ENCODE results near the gene FAM3C.

The FAM3C gene

DNA sequence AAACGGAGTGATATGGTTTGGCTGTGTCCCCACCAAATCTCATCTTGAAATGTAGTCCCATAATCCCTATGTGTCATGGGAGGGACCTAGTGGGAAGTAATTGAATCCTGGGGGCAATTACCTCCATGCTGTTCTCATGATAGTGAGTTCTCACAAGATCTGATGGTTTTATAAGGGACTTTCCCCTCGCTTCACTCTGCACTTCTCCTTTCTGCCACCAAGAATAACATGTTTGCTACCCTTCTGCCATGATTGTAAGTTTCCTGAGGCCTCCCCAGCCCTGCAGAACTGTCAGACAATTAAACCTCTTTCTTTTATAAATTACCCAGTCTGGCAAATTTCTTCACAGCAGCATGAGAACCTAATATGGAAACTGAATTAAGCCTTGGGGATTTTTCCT lies 19.1 kb downstream of the FAM3C start:
- DNase-seq = no peak

DNA sequence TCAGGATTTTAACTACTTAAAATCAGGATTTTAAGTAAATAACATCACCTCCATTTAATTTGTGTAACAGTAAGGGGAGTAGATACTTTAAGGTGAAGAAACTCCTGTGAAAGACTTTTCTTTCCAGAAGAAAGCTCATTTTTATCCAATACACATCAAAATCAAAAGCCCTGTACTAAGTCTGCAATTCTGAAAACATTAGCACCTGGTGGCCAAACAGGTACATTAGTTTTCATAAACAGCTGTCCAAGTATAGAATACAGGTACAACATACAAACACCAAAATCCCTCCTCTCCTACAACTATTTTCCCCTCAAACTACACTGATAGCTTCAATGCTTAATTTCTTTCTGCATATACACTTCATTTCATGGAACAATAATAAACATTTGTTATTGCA lies 22.9 kb downstream of the FAM3C start:
- no peak for DNase-seq

DNA sequence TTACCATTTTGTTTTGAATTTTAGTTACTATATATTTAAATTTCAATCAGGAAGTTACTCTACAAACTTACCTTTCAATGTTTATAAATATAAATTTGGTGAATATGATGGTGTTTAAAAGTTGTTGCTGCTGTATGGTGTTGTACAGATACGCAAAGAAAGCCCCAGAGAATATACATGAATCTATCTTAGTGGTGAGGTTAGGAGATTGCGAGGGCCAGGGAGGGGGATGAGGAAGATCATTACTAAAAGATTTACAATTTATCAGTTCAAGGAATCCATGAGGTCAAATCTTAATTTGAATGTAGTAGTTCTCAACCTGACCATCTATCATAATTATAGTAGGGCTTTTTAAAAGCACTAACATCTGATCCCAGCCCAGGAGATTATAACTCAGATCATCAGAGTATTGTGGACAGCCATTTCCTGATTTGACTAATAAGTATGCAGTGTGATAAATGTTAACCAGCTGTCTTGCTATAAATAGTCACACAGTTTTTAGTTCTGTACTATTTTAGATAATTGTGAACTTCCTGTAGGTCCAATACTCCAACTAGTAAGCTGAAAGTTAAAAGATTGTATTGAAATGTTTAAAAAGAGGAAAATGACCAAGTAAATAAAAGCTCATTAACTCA lies 23.6 kb downstream of the FAM3C start:
- no peak for DNase-seq

DNA sequence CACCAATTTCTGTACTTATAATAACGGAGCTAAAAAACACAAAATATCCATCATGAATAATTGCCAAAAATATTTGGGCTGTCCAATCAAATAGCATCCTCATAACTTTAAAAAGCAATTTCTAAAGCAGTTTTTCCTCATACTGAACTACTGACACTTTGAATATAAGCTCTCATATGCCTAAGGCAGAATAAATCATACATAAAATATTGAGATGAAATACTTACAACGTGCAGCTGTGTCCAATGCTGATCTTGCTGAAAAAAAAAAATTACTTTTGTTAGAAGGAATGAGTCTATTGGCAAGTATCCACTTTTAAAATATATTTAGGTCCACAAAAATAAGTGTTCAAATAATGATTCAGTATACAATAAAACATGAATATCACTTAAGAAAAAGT lies 24.2 kb downstream of the FAM3C start:
- no peak for DNase-seq

DNA sequence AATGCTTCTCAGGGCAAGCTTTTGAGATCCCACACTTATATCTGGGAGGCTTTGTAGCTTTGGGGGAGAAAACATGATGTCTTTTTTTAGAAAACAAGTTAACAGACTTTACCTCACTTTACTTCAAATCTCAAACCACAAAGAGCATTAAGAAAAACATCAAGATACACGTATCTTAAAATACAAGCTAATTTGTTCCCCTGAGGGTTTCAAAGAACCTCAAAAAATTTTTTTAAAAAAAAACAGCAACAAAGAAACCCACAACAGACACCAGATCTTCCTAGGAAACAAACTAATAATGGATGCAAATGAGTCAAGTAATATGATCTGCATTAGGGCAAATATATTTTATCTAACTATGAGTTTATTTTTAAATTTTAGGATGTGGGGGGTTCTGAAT lies 24.7 kb downstream of the FAM3C start:
- no peak for DNase-seq

DNA sequence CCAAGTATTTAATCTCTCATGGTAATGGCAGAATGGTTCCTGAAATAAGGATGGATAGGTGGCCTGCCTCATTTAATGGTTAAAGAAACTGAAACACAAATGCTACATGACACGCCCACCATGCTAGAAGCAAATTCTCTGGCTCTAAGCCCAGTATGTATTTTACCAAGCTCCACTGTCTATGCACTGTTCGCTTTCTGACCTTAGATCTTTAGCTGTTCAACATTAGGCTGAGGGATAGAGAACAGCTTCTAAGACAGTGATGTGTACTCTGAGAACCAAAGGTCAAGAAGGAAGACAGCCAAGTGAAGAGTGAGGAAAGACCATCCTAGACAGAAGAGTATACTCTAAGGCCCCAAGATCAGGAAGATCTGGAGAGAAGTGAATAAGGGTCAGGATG lies 26.6 kb downstream of the FAM3C start:
- no peak for DNase-seq

DNA sequence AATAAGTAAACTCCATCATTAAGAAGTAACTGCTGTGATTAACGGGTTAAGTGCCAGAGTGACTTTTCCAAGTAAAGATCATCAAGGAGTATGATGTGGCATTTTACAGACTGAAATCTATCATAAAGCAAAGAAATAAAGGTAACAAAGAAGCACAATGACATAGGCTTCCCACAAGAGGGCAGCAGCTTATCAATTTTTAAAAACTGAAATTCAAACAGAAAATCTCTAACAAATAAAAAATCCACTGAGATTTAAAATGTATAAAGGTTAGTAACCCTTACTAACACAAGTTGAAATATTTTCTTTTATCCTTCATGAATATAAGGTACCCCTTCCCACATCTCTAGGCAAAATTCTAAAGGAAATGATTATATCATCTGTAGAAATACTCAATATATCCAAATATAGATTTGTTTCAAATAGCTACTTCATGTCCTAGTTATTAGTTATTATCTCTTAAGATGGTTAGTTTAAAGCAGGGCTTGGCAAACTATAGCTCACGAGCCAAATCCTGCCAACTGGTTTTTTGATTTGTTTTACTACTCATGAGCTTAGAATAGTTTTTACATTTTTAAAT lies 29.2 kb downstream of the FAM3C start:
- DNase-seq = peak; percentile 42

DNA sequence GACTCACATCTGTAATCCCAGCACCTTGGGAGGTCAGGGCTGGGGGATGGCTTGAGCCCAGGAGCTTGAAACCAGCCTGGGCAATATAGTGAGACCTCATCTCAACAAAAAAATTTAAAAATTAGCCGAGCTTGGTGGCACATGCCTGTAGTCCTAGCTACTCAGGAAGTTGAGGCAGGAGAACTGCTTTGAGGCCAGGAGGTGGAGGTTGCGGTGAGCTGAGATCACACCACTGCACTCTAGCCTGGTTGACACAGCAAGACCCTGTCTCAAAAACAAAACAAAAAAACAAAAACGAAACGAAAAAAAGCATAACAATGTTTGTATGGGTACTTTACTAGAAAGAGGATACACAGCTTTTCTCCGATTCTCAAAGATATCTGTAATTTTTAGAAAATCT lies 35.5 kb downstream of the FAM3C start:
- DNase-seq = no peak

DNA sequence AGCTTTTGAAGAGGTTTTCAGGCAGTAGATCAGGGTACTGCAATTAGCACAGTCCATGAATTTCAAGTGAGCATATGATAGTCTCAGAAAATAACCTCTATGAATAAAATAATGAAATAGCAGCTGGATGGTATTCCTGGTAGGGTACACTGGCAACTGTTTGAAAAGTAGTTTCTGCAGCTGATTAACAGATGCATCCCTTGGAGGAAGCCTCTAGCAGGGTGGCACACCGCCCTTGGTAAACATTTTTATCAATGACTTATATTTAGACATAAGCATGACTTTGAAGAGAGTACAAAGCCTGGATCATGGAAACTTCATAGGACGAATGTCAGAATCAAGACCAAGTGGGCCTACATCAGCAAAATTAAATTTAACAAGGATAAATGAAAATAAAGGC lies 40.5 kb downstream of the FAM3C start:
- no peak for DNase-seq

DNA sequence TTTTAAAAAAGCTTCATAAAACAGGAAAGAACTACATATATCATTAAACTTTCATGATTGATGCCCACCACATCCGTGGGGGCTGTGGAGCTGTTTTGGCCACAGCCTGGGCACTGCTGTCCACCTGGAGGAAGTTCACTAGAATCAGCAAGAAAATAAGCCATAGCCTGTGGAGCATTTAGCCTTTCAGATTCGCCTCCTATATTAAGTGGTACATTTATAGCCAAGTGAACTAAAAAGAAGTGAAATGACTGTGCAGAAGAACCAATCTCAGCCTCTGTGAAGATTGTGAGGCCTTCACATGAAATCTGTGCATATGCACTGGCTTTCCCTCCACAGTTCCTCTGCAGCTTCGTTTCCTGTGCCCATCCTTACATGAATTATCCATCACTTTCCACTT lies 43.8 kb downstream of the FAM3C start:
- DNase-seq = no peak

DNA sequence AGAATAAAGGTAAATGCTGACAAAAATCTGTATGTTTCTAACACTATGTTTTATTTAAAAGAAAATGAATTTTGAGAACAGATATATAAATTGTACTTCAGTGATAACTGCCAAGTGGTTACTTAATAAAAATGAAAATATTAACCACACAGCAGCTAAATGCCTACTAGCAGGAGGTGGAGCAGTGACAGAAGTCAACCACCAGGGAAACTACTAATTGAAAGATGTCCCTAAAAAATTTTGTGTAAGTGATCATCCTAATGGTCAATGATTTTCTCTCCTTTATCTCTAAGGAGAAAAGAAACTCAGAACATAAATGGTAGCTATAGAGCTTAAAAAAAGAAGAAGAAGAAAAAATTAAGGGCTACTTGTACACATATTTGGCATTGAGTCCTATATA lies 44.4 kb downstream of the FAM3C start:
- DNase-seq = no peak

DNA sequence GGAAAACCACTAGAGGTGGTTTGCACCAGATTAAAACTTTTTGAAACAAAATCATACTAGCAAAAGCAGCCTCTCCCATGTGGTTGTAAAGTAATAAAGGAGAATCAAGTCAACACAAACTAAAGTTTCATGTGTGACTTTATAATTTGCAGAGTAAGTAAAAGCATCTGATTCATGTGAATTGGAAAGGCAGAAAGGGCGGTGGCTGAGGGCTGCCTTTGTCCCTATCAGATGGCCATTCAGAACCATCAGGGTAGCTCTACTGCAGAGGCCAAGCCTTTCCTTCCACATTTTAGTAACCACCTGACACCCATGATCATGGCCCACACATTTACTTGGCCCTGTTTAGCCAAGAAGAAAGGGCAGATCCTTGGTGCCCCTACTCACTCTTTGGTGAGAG lies 51.6 kb downstream of the FAM3C start:
- no peak for DNase-seq

DNA sequence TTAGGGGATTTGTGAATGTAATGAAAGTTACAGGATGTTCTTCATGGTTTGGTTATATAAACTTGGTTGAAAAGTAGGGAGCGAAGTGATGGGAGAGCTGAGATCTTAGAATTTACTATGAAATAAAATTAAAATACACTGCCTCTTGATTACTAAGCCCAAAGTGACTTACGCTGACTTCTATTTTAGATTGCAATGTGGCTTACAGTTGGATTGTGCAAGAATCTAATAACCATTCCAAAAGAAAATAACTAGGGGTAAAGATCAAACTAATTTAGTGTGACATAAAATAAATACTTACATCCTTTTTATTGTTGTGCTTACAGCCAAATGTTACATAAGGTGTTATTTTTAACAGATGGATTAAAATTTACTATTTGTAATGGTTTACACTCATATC lies 52.0 kb downstream of the FAM3C start:
- no peak for DNase-seq

DNA sequence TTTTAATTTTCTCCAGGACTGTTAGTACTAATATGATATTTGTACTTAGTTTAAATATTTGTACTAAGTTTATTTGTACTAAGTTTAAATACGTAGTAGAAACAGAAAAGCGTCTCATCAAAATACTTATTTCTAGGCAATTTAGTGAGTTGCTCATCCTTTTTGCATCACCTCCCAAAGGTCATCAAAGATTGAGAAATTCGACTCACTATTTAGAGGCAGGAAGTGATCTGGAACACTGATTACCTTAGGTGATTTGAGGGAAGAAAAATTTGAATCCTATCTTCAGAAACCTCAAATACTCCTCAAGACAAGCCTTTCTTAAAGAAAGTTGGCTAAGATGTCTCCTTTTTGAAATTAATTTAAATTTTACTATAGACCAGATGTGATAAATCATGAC lies 52.8 kb downstream of the FAM3C start:
- no peak for DNase-seq

DNA sequence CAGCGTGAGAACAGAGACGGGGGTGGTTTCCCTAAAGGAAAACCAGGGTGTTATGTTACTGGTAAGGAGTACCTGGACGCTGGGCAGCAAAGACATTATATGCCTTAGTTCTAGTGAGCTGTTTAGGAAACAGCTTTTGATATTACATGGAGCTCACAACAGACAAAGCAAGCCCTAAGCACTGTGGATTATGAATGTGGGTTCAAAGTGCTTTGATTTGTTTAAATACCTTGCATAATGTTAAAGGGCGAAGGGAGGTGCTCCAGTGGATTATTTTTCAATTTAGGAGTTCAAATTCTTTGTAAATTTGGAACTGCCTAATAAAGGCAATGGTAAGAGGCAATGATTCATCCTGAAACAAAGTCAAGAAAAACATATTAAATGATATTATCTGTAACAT lies 53.5 kb downstream of the FAM3C start:
- DNase-seq = no peak

DNA sequence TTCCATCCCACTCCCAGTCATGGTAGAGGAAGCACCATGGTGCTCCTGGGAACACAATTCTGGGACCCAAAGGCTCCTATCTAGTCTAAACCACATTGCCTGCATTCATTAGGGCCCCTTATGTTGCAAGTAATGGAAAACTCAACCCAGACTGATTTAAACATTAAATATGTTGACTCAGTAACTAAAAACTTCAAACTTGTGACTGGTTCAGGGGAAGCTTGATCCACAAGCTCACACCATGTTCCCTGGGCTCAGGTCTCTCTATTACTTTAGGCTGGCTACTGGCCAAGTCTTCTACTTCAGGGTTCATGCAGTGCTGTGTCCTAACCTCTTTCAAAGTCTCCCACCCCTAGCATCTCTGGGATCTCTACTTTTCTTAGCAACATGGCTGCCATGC lies 54.2 kb downstream of the FAM3C start:
- no peak for DNase-seq

DNA sequence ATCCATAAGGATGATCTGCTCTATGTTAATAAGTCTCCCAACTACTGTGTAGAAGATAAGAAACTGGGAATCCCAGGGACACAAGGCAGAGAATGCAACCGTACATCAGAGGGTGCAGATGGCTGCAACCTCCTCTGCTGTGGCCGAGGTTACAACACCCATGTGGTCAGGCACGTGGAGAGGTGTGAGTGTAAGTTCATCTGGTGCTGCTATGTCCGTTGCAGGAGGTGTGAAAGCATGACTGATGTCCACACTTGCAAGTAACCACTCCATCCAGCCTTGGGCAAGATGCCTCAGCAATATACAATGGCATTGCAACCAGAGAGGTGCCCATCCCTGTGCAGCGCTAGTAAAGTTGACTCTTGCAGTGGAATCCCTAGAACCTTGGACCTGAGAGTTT lies 57.0 kb downstream of the FAM3C start:
- DNase-seq = no peak

DNA sequence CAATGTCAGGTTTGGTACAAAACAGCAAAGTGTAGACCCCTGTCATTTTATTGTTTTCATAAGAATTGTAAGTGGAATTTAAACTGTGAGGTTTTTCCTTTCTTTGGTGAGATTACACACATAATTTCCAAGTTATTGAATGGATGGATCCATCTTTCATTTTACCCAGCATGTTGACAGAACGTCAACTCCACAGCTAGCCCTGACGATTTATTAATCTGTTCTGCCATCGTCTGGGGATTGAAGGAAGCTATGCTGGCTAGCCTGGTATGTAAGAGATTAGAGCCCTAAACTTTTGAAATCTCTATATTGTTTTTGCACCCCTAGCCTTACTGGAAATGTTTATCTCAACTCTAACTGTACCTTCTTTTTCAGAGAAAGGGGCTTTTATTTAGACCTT lies 58.7 kb downstream of the FAM3C start:
- DNase-seq = no peak

DNA sequence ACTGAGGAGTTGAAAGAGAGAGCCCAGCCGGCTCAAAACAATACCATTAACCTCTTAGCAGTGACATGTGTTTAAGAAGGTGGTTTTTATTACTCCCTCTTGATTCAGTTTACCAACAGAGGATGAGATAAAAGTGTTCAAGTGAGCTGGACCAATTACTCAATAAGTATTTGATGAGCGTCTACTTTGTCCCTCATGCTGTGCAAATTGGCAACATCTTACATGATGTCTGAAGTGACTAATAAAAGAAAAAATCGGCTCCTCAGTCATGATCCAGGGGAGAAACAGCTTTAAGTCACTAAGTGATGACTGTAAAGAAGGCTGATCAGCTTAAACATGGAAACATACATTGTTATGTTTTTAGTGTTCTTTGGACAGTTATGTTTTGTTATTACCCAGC lies 59.5 kb downstream of the FAM3C start:
- DNase-seq = no peak

DNA sequence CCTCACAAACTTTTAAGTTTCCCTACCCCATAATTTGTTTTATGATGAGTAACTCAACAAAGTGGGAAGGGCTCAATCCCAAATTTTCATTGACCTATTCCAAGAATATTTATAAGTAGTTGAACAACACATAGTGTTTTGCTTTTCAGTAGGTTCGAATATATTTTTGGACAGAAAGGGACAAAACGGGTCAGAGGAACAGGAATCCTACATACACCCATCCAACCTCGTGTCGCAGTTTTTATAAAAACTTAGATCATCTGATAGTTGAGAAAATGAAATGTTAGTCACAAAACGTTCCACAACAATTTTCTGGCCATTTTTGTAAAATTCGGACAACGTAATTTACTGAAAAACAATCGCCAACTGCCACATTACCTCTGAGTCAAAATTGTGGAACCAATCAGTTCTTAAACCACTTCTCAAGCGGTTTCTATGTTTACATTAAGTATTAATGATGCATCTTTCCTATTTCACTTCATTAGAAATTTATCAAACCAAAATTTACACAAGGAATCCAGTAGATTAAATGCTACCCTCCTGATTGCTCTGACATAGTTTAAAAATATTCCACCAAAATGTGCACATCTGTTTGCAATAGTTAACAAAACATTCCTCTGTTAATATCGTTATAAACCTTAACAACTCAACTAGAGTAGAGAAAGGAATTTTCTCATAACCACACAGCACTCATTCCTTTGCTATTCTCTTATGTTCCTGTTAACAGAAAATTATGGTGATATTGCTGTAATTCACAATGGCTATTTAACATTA lies 61.0 kb downstream of the FAM3C start:
- DNase-seq = no peak

DNA sequence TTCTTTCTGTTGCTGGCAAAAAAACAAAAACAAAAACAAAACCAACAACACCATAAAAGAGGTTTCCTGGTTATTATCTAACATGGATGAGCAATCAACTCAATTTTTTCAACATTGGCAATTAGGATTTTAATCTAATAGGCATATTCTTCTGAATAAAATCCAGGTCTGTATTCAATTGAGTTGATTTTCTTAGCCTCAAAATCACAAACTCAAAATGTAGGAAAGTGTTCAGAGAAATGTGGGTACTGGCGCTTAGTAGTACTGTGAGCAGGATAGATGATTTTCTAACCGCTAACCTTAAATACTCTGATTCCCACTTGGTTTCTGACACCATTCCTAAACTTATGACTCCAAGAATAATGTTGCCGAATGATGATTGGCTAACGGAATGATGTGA lies 61.7 kb downstream of the FAM3C start:
- no peak for DNase-seq

DNA sequence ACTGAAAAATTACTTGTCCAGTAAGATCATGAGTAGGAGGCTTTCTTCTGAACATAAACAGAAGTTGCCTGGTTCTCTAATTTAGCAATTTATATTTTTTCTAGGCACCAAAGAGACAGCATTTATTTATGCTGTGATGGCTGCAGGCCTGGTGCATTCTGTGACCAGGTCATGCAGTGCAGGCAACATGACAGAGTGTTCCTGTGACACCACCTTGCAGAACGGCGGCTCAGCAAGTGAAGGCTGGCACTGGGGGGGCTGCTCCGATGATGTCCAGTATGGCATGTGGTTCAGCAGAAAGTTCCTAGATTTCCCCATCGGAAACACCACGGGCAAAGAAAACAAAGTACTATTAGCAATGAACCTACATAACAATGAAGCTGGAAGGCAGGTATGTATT lies 64.5 kb downstream of the FAM3C start:
- no peak for DNase-seq

DNA sequence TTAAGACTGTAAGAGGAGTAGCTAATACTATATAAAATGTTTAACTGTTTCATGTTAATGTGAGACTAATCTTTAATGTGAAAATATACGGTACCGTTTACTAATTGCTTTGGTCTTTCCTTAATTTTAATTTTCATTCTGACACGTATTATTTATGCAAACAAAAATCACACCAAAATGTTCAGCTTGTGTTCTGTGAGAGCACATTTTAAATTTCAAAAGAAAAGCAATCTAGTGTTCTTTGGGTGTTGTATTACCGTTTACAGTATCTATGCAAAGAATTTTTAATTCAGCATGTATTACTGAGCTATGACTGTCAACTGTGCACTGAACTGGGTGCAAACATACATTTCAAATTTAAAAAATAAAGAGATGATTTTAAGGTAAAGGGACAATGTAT lies 65.1 kb downstream of the FAM3C start:
- no peak for DNase-seq

DNA sequence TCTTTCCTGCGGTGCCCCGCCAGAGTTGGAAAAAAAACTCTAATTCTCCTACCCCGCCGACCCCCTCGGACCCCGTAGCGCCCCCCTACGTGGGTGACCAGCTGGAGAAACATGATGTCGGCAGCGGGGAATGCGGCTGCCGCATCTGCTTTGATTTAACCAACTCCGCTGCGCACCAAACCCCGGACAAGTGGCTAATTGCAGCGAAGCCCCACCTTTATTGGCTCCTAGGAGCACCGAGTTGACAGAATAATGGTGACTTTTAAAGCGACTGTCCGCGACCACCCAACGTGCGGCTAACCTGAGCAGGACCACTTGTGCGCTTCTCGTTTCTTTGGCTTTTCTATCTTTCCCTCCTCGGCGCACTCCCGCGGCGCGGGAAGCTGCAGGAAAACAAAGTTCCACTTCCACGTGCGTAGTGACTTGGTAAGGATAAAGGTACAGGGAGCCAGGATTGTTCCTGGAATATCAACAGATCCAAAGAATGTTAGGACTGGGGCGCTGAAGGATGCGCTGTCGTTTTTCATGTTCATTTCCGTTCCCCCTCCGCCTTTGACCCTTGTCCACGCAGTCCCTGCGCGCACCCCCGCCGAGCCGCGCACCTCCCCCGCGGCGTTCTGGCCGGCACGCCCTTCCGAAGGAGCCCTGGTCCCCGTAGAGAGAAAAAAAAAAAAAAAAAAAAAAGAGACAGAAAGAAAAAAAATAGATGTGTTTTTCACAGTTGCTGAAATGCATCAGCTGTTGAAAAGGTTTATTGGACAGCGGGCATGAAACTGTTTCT lies 65.9 kb downstream of the FAM3C start:
- DNase-seq = no peak

Data from central memory CD4-positive, alpha-beta T cell (primary cell).